HG02571 (cell line): ENCODE measurements around the gene ONECUT1.
"Not testable (repeated sequence)": the region's sequence is repeated elsewhere in the genome, so short reads cannot be mapped to it uniquely, and the experiment has no call there.

Source experiments
- ATAC-seq: cut with Tn5 transposase; IDR thresholded peaks from one replicate; pipeline ENCODE4 v1.9.1; 2021; ENCODE audit warnings: mild to moderate bottlenecking, moderate library complexity; ENCODE audit not compliant: unreplicated experiment

Gene ONECUT1

DNA sequence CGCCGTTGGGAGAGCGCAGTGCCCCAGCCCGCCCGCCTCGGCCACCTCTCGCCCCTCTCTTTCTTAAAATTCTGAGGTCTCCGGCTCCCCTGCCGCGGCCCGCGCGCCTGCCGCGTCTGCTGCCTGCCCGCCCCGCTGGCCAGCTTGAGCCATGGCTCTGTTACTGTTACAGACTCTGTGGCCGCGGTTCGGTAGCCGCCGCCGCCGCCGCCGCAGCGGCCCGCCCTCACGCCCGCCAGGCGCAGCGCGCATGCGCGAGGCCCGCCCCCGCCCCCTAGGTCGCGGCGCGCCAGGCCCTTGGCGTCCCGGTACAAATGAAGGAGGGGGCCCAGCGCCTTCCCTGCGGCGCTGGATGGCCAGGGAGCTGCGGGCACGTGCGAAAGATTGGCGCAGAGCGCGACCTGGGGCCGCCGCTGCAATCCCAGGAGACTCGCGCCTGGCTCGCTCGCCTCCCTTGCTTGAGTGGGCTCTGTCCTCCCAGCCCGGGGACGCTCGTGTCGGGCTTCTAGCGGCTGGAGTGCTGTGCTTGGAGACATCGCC is at the start of gene ONECUT1:
Gene ONECUT1 (minus strand): TSS at position 168 of the 540 bp plus-strand sequence. CDS start 452 bp downstream, outside the sequence.
- peak; percentile 48 for ATAC-seq

DNA sequence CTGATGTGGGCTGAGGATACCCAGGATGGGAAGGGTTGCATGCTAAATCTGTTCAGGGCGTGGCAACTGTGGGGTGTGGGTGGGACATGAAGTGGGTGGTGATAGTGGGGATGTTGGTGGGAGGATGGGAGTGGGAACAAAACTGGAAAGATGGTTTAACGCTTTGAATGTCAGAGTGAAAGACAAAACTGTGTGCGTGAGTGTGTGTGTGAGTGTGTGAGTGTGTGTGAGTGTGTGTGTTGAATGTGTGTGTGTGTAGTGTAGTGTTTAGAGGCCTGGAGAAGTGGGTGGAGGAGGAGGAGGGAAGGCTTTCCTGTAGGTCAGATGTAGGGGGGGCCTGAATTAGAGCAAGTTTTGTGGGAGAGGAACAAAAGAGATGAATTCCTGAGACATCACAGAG is 44.2 kb upstream of the ONECUT1 start:
- ATAC-seq = no peak

DNA sequence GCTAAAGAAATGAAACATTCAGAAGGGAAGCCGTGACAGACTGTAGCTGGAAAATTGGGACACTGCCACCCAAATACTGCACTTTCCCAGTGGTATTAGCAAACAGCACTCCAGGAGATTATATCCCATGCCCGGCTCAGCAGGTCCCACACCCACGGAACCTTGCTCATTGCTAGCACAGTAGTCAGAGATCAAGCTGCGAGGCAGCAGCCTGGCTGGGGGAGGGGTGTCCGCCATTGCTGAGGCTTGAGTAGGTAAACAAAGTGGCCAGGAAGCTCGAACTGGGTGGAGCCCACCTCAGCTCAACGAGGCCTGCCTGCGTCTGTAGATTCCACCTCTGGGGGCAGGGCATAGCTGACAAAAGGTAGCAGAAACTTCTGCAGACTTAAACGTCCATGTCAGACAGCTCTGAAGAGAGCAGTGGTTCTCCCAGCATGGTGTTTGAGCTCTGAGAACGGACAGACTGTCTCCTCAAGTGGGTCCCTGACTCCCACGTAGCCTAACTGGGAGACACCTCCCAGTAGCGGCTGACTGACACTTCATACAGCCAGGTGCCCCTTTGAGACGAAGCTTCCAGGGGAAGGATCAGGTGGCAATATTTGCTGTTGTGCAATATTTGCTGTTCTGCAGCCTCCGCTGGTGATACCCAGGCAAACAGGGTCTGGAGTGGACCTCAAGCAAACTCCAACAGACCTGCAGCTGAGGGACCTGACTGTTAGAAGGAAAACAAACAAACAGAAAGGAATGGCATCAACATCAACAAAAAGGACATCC is 34.2 kb upstream of the ONECUT1 start:
- ATAC-seq = not testable (repeated sequence)

DNA sequence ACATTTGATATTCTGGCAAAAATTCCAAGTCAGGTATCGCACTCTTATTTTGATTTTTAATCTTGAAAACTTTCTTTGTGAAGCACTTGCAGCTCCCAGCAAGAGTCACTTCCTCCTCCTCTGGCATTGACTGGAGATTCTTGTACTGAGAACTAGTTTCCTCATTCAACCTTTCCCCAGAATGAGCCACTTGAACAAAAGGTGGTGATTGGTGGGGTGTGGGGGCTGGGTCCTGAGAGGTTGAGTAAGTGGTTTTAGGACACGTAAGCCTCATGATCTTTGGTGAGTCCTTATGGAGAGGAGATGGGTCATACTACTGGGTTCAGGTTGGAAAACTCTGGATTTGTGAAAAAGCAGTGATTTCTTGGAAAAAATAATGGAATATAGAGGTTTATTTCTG is 32.3 kb upstream of the ONECUT1 start:
- ATAC-seq = no peak

DNA sequence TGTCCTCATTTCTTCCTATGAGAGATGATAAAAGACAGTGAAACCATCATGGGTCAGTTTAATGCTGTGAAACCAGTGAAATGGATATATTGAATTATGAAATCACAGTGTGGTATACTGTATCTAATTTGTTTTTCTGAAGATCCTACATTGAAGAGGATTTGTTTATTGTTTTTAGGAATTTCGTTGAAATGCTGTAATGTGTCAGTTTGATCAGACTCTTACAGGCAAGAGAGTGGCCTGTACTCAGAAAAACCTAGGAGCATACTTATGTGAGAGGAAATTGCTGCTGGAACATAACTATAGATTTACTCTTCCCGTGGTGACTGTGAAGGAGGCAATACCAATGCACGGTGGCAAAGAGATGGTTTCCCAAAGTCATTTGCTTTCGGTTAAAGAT is 29.1 kb upstream of the ONECUT1 start:
- ATAC-seq = no peak

DNA sequence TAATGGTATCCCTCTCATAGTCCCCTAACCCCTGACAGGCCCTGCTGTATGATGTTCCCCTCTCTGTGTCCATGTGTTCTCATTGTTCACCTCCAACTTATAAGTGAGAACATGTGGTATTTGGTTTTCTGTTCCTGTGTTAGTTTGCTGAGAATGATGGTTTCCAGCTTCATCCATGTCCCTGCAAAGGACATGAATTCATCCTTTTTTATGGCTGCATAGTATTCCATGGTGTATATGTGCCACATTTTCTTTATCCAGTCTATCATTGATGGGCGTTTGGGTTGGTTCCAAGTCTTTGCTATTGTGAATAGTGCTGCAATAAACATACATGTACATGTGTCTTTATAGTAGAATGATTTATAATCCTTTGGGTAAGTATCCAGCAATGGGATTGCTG is 25.8 kb upstream of the ONECUT1 start:
- not testable (repeated sequence) for ATAC-seq

DNA sequence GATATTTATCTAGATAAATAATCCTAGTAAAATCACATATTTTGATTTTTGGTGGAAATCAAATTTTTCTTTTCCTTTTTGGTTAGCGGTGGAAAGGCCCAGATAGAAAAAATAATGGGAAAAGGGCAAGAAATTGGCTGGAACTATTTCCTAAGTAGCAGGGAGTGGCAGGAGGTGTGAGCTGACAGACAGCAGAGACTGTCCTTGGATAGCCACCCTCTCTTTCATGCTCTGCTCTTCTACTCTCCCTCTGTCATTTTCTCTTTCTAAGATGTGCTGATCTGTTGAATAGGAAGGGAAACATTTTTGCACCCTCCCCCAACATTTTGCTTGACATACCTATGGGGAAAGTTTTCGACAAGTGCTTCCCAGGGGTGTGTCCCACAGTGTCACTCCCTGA is 18.9 kb upstream of the ONECUT1 start:
- no peak for ATAC-seq

DNA sequence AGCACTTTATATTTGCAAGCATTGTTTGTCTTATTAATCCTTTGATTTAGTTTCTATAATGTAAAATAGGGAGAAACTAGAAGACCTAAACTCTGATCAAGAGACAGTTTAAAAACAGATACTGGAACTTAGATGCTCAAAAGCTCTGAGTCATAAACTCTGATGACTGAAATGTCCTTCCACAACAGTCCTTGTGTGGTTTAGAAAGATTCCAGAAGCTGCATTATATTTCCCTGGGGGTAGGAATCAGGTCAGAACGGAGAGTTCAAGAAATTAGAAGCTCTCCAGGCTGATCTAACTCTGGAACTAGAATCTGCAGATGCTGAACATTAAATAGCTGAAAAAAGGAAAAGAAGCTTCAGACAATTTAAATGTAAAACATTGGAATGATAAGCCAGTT is 18.3 kb upstream of the ONECUT1 start:
- no peak for ATAC-seq

DNA sequence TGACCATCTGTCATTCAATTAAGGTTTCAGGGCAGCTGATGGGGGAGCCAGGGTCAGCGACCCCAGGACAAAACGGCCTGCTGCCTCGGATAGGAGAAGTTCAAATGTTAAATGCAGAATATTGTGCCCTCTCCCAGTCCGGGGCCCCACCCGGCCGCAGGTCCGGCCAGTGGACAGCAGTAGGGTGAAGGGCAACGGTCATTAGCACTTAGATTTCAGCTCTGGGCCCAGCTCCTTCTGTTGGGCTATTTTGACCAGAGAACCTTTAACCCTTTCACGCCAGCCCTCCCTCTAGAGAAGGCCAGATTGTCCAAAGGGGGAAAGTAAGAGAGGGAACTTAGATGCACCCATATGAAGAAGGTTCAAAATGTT is 16.1 kb upstream of the ONECUT1 start:
- ATAC-seq = no peak

DNA sequence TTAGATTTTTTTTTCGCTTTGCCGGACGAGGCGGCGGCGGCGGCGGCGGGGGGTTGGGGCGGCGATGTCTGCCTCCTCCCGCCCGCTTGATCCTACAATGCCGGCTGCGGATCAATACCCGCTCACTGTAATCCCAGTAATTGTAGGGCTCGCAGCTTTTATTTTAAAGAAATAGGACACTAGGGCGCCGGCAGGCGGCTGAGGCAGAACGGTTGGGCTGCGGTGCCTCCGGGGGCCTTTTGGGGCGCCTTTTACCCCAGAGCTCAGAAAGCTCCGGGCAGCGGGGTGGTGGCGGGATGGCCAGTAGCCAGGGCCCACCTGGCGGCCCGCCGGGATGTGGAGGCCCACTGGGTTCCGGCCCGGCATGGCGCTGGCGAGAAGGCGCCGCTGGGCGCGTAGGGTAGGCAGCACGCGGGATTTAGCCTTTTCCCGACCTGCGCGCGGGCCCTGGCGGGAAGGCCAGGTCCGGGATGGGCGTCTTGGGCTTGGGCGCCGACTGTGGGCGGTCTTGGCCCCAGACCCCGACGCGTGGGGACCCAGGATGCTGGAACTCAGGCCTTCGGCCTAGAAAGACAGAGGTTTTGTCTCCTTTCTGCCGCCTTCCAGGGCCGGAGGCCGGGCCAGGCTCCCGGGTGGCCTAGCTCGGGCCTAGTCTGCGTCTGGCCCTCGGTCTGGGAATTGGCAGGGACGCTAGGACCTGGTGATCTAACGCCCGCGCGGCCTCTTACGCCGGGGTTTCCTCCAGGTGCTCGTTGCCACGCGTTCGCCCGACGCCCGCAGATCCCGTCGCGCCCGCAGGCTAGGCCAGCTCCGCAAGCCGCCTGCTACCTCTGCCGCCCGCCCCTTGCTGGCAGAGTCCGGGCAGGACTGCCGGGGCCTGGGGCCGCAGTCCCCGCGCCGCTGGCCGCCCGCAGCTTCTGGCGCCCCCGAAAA is 15.5 kb upstream of the ONECUT1 start:
- no peak for ATAC-seq

DNA sequence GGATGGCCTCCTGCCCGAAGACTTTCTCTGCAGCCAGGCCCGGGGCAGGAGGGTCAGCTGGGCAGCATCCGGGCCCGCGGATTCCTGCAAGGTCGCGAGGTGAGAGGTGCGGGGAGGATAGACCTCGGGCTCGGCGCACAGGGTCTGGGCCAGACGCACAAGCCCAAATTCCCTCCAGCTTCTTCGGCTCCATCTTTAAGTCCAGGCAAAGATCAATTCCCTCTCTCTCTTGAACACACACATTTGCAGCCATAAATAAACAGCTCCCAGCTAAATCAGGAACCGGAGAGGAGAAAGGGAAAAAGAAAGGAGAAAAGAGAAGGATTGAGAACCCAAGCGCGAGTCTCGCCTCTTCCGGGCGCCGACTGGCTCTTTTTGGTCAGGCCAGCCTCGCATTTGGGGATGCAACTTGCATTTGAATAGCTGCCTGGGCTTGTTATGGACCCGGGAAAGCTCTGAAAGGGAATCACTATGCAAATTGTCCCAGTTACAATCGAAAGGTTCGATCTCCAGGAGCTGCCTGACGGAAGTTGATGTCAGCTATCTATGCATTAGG is 14.5 kb upstream of the ONECUT1 start:
- no peak for ATAC-seq

DNA sequence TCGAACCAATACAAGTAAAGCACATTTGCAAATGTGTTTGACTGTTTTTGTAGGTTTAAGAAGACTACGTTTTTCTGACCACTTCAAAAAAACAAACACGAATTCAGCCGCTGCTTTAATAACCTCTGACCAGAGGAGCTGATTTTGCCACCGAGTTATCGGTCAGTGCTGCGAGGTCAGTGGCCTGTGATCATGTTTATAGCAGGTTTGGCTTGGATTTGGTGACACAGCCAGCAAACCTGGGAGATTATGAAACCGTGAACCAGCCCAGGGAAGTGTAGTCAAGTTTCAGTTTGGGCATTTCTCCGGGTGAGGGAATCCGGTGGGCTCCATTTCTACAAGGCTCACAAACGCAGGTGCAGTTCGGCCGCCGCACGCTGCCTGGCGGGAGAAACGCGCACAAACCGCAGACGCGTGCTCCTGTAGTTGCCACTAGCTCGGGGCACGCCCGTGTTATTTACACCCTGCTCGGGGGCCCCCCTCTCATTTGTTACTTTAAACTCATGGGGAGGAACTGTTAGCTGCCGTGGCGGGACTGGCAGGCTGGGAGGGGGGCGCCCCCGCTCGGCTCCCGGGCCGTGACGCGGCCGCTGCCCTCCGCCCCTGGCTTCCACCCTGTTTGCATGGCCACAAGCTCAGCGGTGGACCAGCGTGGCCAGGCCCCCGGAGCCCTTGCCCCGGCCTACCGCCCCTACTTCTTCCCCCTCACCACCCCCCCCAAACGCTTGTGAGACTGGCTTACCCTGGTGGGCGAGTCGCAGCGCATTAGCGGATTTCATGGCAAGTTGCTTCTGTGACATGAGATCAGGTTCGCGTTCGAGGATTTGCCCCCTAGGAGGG is 13.6 kb upstream of the ONECUT1 start:
- ATAC-seq = no peak

DNA sequence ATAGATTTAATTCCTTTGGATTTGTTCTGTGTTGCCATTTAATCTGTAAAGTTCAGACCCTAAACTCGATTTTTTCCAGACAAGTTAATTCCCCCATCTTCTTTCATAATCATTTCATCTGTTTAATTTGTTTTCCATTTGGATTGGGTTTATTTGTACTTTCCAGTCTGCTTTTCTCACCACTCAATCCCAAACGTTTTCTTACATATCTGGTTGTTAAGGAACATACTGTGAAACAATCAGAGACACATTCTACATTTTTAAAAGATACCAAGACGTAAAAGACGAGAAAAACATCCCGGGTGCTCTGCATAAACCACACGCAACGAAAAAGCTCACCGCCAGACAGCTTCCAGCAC is 13.0 kb upstream of the ONECUT1 start:
- no peak for ATAC-seq

DNA sequence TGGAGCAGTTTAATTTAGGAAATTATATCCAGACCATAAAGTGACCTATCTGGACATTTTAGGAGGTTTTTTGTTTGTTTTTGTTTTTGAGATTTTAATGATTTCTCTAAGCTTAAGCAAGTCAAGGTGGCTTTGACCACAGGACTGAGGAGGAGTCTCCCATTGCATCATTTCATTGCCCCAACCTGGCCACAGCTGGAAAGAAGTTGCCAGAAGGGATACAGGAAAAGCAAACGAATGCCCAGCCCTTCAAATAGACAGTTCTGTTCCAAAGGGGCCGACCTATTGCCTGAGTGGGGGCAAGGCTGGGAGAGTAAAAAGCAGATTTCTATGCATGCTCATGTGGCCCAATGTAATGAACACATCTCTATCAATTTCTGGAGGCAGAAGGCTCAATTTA is 12.0 kb upstream of the ONECUT1 start:
- ATAC-seq = no peak

DNA sequence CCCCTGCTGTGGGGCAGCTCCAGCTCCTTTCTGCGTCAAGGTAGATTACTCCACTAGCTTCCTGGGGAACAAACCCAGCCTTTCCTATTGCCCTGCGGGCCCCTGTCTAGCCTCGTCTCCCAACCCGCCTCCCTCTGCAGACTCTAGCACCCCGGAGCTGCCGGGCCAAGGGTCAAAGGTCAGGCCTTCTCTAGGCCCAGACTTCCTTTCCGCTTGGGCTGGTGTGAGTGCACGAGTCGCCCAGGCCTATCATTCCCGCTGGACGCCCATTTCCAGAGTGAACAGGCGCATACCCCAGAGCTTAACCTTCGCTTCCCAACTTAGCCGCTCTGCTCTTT is 11.6 kb upstream of the ONECUT1 start:
- ATAC-seq = no peak

DNA sequence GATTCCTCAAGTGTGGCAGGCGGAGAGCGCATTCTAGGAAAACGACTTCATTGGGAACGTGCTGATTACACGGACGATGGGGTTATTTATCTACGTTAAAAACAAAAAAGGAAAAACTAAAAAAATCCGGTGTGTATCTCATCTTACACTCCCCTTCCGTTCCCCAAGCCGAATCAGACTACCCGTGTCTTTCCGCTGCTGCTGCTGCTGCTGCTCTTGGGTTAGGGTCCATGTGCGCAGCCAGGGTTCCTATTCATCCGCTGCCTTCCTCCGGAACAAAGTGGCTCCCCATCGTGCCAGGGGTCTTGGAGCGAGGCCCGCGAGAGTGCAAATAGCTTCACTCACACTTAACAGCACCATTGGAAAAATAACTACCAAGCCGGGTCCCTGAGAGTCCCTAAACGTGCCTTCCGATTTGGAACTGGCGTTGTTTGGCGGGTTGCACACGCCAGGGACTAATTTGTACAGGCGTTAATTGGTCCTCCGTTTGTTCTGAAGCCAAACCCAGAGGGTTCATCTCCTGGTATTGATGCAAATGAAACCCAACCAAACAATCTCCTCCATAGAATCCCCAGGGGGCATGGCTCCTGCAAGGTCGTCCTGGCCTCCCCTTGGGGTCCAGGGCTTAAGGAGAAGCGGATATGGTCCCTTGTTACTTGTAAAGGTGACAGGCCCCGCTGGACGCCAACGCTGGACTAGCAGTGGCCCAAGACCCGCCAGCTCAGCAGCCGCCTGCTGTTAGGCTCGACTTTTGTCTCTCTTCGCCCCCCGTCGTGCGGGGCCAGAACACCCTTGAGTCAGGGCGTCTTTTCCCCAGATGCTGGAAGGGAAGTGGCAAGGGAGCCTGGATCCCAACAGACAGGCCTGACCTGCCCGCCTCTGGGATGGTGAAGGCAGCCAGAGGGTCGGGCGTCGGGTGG is 11.0 kb upstream of the ONECUT1 start:
- ATAC-seq = no peak

DNA sequence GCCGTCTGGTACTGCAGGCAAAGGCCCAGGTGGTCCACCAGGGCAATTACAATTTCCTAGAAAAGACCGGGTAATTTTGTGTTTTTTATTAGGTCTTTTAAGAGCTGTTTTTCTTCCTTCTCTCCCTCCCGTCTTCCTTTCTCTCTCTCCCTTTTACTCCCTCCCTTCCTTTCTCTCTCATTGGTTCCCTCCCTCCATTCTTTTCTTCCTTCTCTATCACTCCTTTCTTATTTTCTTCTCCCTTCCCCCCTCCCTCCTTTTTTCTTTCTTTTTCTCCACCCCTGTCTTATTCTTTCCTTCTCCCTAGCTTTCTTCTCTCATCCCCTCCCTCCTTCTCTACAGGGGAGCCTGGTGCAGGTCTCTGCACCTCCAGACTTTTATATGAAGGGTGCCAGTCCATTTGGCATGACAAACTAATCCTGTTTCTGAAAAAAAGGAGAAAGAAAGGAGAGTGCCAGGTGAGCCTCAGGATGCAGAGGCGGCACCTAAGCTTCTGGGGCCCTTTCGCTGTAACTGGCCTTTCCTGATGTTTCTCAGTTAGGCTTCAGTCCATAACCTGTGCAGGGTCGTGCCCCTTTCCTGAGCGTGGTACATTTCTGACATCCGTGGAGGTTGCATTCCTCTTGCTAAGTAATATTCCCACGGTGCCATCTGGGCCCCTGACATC is 9.1 kb upstream of the ONECUT1 start:
- no peak for ATAC-seq

DNA sequence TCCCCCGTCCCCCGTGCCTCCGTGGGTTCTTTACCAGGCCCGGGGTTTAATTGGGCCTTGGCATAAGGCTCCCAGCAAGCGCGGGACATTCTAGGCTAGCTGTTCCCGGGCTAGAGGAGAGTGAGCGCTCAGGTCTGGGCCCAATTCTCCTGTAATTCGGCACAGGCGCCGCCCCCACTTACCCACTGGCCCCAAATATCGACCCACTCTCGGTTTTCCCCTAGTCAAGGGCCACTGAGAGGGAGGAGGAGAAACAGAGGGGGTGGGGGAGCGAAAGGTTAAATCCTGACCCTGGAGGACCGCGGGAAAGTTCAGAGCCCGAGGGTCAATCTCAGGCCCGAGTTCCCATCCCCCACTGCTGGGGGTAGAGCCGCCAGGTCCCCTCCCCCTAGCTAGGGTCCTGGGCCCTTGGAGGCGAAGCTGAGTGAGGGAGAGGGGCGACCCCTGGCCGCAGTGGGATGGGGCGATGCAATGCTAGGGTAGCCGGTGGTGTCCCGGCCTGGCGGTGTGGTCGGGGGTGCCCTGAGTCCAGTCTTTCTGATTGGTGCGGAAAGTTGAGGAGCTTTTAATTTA is 8.5 kb upstream of the ONECUT1 start:
- ATAC-seq = no peak
